NCI-H128 (cell line): ENCODE data around the gene LSAMP.
"Not testable (repeated sequence)": the region's sequence is repeated elsewhere in the genome, so short reads cannot be mapped to it uniquely, and the experiment has no call there.

Experiments used
- DNase-seq: peaks from one replicate; lab custom pipeline; 2025; ENCODE audit not compliant: unreplicated experiment; lab: John Stamatoyannopoulos, UW

LSAMP gene

DNA sequence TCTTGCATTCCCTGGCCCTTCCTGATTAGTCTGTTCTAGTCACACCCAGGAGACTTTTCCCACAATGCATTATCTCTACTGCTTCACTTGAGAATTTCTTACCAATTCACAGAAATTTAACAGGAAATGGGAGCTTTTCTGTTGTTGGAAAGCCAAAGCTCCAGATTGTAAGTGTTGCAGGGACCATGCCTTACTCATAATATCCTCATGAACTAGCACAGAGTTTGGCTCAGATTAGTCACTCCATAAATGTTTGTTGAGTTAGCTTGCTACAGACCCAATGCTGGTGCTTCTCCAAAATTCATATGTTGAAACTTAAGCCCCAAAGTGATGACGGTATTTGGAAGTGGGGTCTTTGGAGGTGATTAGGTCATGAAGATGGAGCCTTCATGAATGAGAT is 589.4 kb downstream of the LSAMP start:
- no peak for DNase-seq

DNA sequence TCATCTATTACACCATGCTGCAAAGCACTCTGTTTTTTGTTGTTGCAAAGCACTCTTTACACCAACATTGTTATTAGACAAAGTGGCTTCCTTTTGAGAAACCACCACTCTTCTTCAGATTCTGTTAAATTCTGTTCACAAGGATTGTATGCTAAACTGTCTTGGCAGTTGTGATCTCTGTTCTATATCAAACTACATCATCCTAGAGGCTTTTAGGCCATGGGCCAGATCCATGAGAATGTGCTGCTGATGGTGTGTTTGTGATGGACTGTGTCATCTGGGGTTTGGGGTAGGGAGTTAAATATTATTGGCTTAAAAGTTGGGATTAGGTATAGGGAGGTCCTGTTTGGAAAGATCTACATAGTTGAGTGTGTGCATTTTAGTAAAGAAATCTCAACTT is 592.2 kb downstream of the LSAMP start:
- no peak for DNase-seq

GRCh38 chr3:115852278-115852677 is 593.0 kb downstream of the LSAMP start:
- DNase-seq = no peak

- no peak for DNase-seq
These were observed 593.7 kb downstream of the LSAMP start for GRCh38 chr3:115851571-115851970.

DNA sequence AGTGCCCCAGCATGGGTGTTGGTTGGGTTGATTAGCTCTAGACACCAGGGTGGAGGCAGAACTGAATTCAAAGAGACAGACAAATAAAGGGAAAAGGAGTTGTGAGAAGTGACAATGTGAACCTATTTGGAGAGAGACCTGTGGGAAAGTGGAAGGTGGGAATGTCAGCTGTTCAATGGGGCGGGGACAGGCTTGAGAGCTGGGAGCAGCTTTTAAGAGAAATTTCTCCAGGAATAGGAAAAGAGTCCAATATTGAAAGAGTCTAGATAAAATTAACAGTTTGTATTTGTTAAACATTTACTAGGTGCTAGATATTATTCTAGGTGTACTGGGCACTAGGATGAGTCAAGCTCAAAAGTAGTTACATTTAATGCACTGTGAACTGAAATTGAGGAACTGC is 596.6 kb downstream of the LSAMP start:
- no peak for DNase-seq

DNA sequence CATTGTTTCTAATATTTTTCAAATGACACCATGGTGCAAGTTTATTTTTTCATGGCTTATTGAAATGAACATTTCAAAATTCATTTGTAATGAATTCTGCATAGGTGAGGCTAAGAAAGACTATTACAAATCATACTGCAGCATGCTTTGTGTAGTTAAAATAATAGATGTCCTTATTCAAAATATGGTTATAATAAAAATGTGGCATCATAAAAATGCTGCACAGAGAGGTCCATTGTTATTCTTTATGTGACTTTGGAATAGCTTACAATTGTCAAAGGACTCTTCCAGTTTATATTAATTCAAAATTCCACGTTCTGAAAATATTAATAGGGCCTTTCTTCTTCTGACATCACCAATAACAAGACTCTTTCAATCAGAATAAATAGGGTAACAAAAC is 599.3 kb downstream of the LSAMP start:
- no peak for DNase-seq

GRCh38 chr3:115844729-115845128 is 600.6 kb downstream of the LSAMP start:
- DNase-seq = not testable (repeated sequence)

GRCh38 chr3:115843206-115843605 is 602.1 kb downstream of the LSAMP start:
- DNase-seq = peak; percentile 13

GRCh38 chr3:115839246-115839645 is 606.0 kb downstream of the LSAMP start:
- no peak for DNase-seq

GRCh38 chr3:115838786-115839185 is 606.5 kb downstream of the LSAMP start:
- DNase-seq = no peak

- DNase-seq = no peak
These were observed 608.3 kb downstream of the LSAMP start for GRCh38 chr3:115836944-115837343.

GRCh38 chr3:115835946-115836345 is 609.3 kb downstream of the LSAMP start:
- no peak for DNase-seq

- DNase-seq = no peak
These were observed 611.2 kb downstream of the LSAMP start for GRCh38 chr3:115834068-115834467.

- DNase-seq = no peak
These were observed 612.2 kb downstream of the LSAMP start for GRCh38 chr3:115833074-115833473.

GRCh38 chr3:115832265-115832664 is 613.0 kb downstream of the LSAMP start:
- no peak for DNase-seq

DNA sequence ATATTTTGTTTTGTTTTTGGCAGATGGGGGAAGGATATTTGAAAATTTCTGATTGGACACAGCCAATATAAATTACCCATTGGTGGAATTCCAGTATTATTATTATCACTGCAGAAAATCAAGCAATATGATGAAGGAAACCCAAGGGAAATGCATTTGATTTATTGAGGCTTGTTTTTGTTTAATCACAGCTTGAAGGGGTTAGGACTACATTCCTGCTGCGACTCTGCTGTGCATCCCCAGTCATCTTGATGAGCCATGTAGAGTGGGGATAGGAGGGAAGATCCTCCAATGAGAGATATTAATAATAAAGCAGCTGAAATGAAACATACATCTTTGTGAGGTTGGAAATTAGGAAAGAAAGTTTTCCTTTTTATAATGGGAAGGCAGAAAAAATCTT is 613.4 kb downstream of the LSAMP start:
- DNase-seq = no peak

GRCh38 chr3:115830764-115831395 is 614.4 kb downstream of the LSAMP start:
- no peak for DNase-seq

- no peak for DNase-seq
These were observed 616.9 kb downstream of the LSAMP start for GRCh38 chr3:115828401-115828800.

- DNase-seq = no peak
These were observed 617.8 kb downstream of the LSAMP start for GRCh38 chr3:115827495-115827894.

- no peak for DNase-seq
These were observed 620.2 kb downstream of the LSAMP start for GRCh38 chr3:115825046-115825445.

- no peak for DNase-seq
These were observed 622.2 kb downstream of the LSAMP start for GRCh38 chr3:115823083-115823482.

- no peak for DNase-seq
These were observed 622.7 kb downstream of the LSAMP start for GRCh38 chr3:115822579-115822978.

DNA sequence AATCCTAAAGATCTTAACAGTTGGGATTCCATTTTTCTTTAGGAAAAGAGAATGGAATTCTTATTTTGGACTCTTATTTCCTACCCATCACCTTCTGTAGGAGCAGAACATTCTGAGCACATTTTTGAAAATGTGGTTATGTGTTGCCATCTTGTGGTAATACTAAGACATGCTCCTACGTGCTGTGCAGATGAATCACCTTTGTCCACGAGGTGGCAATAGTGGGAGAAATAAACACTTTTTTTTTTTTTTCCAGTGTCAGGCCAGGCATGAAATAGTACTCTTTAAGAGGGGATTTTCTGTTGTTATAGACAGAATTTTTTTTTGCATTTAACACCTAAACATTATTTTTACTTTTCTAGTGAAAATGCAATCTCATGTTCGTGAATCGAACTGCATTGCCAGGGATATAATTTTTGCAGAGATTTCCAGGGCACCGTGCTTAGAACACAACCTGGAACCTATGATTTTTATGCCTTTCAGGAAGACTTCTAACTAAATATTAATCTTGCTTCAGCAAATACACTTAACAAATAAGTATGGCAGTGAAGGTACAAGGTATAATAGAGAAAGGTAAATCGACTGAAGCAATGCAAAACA is 625.4 kb downstream of the LSAMP start:
- peak; percentile 75 for DNase-seq
